Esophagus squamous epithelium (tissue), 5 donors: ENCODE data around the gene COA8. TPM values are rescaled to one million over a fixed set of nuclear protein-coding genes. Genes with fewer than 3 reads are reported as not detected.

Experiments used
- DNase-seq: peaks from one replicate; lab custom pipeline; 2025; lab: John Stamatoyannopoulos, UW
- H3K27ac ChIP-seq, 4 donors: fragments of 200-600 bp; sonication (generic); one replicate each; pipeline ENCODE4 v1.5.1; 2016 to 2019; ENCODE audit warnings: mild to moderate bottlenecking in 1 of 4
- H3K27me3 ChIP-seq, 4 donors: fragments of 200-600 bp; sonication (generic); 1 replicate in 3 of 4; 2 replicates in 1 of 4; pipeline versions ENCODE4 v1.5.1 to v1.6.0; 2017 to 2021; ENCODE audit warnings: antibody characterized with exemption in 1 of 4
- H3K36me3 ChIP-seq, 3 donors: fragments of 200-600 bp; sonication (generic); one replicate each; pipeline ENCODE4 v1.5.1; 2016 to 2019
- H3K4me1 ChIP-seq, 3 donors: fragments of 200-600 bp; sonication (generic); one replicate each; pipeline ENCODE4 v1.5.1; 2017 to 2019
- H3K4me3 ChIP-seq, 4 donors: fragments of 200-600 bp; sonication (generic); 1 replicate in 3 of 4; 2 replicates in 1 of 4; pipeline ENCODE4 v1.5.1; 2016 to 2019; ENCODE audit warnings: mild to moderate bottlenecking in 2 of 4, moderate library complexity in 1 of 4
- H3K9me3 ChIP-seq, 3 donors: fragments of 200-600 bp; sonication (generic); one replicate each; pipeline ENCODE4 v1.5.1; 2016 to 2019
- CTCF ChIP-seq, 6 experiments: fragments of 450-650 bp in 4 of 6; fragments of 200-600 bp in 2 of 6; sonication (generic) in 2 of 6; IDR thresholded peaks; one replicate each; pipeline ENCODE4 v1.5.1; 2016 to 2019; ENCODE audit warnings: antibody characterized with exemption in 6 of 6, mild to moderate bottlenecking in 4 of 6, moderate library complexity in 4 of 6
- POLR2A ChIP-seq, 4 donors: fragments of 450-650 bp; IDR thresholded peaks; one replicate each; pipeline ENCODE4 v1.6.1; 2017; ENCODE audit warnings: antibody characterized with exemption in 4 of 4, mild to moderate bottlenecking in 4 of 4, moderate library complexity in 3 of 4
- WGBS, 2 donors: methylation state at CpG; one replicate each; pipeline ENCODE4 v1.1.5; 2018; 5-methylcytosine and 5-hydroxymethylcytosine counted together
- intact Hi-C: fragments of 100-400 bp; cut with DNase I; formaldehyde crosslinking; loops from one replicate; pipeline ENCODE4 v1.15.0; 2022
- total RNA-seq, 4 donors: library from RNA; depleted of rRNA; stranded (reverse); fragments of >200 nt; gene quantifications; one replicate each; pipeline ENCODE4 v1.1.0, GENCODE V29; 2016
- donor health status: DM: yes; HTN: yes; CAD: no.

Gene COA8
- total RNA-seq, 4 donors from 2014 or later = 18.2 to 28.7 (median 22.7) TPM

GRCh38 chr14:103526247-103526913 lies 36.4 kb upstream of the COA8 start:
- peaks cover 35 to 73% (median 37%) of the 10 kb centered on the region in 3 donors for H3K4me1 ChIP-seq
- no peaks in the 10 kb centered on the region for H3K9me3 ChIP-seq
- peaks cover 0 to 20% (median 0%) of the 10 kb centered on the region in 4 donors for H3K27me3 ChIP-seq
- H3K27ac ChIP-seq = peak overlapping the region in 1 of 4 donors; percentile 25
- no peak overlapping the region for H3K4me3 ChIP-seq
- 40 to 70% methylated on average over 1 to 2 of the region's 8 CpGs for WGBS, 2 donors
- no peak for TF ChIP-seq POLR2A (IDR thresholded peaks at IDR 0.05)
- TF ChIP-seq CTCF (IDR thresholded peaks at IDR 0.05) = no peak
- no peak for DNase-seq
- H3K36me3 ChIP-seq = peaks cover 0 to 13% (median 0%) of the 10 kb centered on the region in 3 donors
- intact Hi-C loops = no loop called here

GRCh38 chr14:103526914-103527248 lies 35.9 kb upstream of the COA8 start:
- H3K27me3 ChIP-seq = peaks cover 0 to 15% (median 0%) of the 10 kb centered on the region in 4 donors
- no peak overlapping the region for H3K4me3 ChIP-seq
- no peak for TF ChIP-seq POLR2A (IDR thresholded peaks at IDR 0.05)
- H3K4me1 ChIP-seq = peaks cover 30 to 71% (median 37%) of the 10 kb centered on the region in 3 donors
- intact Hi-C loops = no loop called here
- 89 to 92% methylated on average over 1 of the region's 1 CpG for WGBS, 2 donors
- no peaks in the 10 kb centered on the region for H3K9me3 ChIP-seq
- DNase-seq = no peak
- peak overlapping the region in 2 of 4 donors; percentile 25 to 90 for H3K27ac ChIP-seq
- H3K36me3 ChIP-seq = peaks cover 0 to 18% (median 0%) of the 10 kb centered on the region in 3 donors

GRCh38 chr14:103527408-103528145 lies 35.2 kb upstream of the COA8 start:
- H3K27ac ChIP-seq = peak overlapping the region; percentile 82 to 93 (median 90)
- WGBS, 2 donors = 50 to 52% methylated on average over 9 to 11 of the region's 14 CpGs
- peak overlapping the region in 2 of 4 donors; percentile 89 to 100 for H3K4me3 ChIP-seq
- no peak for DNase-seq
- no peak for TF ChIP-seq POLR2A (IDR thresholded peaks at IDR 0.05)
- TF ChIP-seq CTCF (IDR thresholded peaks at IDR 0.05) = no peak
- H3K4me1 ChIP-seq = peaks cover 24 to 72% (median 37%) of the 10 kb centered on the region in 3 donors
- H3K36me3 ChIP-seq = peaks cover 0 to 25% (median 0%) of the 10 kb centered on the region in 3 donors
- intact Hi-C loops = no loop called here
- no peaks in the 10 kb centered on the region for H3K9me3 ChIP-seq
- peaks cover 0 to 8% (median 0%) of the 10 kb centered on the region in 4 donors for H3K27me3 ChIP-seq

- peak overlapping the region; percentile 82 to 93 (median 90) for H3K27ac ChIP-seq
- peaks cover 0 to 31% (median 0%) of the 10 kb centered on the region in 3 donors for H3K36me3 ChIP-seq
- H3K27me3 ChIP-seq = peaks cover 0 to 2% (median 0%) of the 10 kb centered on the region in 4 donors
- no peak for DNase-seq
- H3K4me3 ChIP-seq = peak overlapping the region; percentile 70 to 100 (median 82)
- 29 to 38% methylated on average over 2 to 9 of the region's 10 CpGs for WGBS, 2 donors
- H3K4me1 ChIP-seq = peaks cover 18 to 72% (median 32%) of the 10 kb centered on the region in 3 donors
- peak in 1 of 4 donors; percentile 12 for TF ChIP-seq POLR2A (IDR thresholded peaks at IDR 0.05)
- no peak for TF ChIP-seq CTCF (IDR thresholded peaks at IDR 0.05)
- intact Hi-C loops = no loop called here
- no peaks in the 10 kb centered on the region for H3K9me3 ChIP-seq
Observed at GRCh38 chr14:103528146-103528586, 34.6 kb upstream of the COA8 start.

- 0 to 25% methylated on average over 2 to 3 of the region's 70 CpGs for WGBS, 2 donors
- Histone ChIP-seq H3K4me3 (peak within 1 kb of the TSS; percentile 70 to 100 (median 82)), H3K27ac (peak within 1 kb of the TSS; percentile 82 to 93 (median 90)), H3K36me3 (peaks cover 0 to 37% (median 0%) of the 10 kb centered on the region in 3 donors), H3K9me3 (no peaks in the 10 kb centered on the region), H3K27me3 (no peaks in the 10 kb centered on the region), H3K4me1 (peaks cover 13 to 75% (median 31%) of the 10 kb centered on the region in 3 donors)
- TF ChIP-seq CTCF (IDR thresholded peaks at IDR 0.05) (no peak), POLR2A (IDR thresholded peaks at IDR 0.05) (peak in 1 of 4 donors; percentile 33)
- intact Hi-C loops = no loop called here
- DNase-seq = peak; percentile 38
Observed at GRCh38 chr14:103528587-103529382, 34.0 kb upstream of the COA8 start, which contains the start of gene TRMT61A. Gene TRMT61A (plus strand): TSS chr14:103529196. CDS start chr14:103529979, 783 bp downstream.
